ENCODE data around the gene UIMC1.

DNA sequence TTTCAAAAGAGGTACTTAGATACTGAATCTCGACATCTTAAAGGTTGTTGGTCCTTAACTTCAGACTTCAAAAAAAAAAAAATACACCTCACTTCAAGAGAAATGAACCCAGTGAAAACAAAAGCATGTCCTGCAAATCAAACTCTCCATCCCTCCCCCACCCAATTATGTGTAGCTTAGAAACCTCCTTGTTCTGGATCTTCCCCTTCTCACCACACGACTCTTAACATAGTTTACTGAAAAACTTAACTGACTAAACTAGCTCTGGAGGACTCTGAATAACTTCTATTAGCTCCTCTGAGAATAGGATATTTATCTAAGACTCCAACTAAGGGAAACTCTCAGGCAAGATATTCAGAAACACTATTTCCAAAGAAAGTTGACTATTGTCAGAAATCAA is 58.7 kb downstream of the UIMC1 start:
- no peak for TF ChIP-seq GATA3 (IDR thresholded peaks at IDR 0.05; ENCODE audit: low read depth, low read length)
- TF ChIP-seq GATA2 (IDR thresholded peaks at IDR 0.05; ENCODE audit: low read depth, low read length): no peak
